ENCODE measurements around the gene NEUROD1.
"Not testable (repeated sequence)": the region's sequence is repeated elsewhere in the genome, so short reads cannot be mapped to it uniquely, and the experiment has no call there.

The NEUROD1 gene

GRCh38 chr2:181680055-181680936, at the start of gene NEUROD1:
TSS of gene NEUROD1 (minus strand) at chr2:181680517. CDS start at chr2:181678860, 1,657 bp downstream.
- H3K4me3 ChIP-seq (ENCODE audit: low read length) = no peak within 1 kb of the TSS
- no peak for DNase-seq (ENCODE audit: low read depth)

GRCh38 chr2:181725476-181725875, 45.2 kb upstream of the NEUROD1 start:
- no peak for DNase-seq (ENCODE audit: low read depth)
- TF ChIP-seq, protein P1, sequence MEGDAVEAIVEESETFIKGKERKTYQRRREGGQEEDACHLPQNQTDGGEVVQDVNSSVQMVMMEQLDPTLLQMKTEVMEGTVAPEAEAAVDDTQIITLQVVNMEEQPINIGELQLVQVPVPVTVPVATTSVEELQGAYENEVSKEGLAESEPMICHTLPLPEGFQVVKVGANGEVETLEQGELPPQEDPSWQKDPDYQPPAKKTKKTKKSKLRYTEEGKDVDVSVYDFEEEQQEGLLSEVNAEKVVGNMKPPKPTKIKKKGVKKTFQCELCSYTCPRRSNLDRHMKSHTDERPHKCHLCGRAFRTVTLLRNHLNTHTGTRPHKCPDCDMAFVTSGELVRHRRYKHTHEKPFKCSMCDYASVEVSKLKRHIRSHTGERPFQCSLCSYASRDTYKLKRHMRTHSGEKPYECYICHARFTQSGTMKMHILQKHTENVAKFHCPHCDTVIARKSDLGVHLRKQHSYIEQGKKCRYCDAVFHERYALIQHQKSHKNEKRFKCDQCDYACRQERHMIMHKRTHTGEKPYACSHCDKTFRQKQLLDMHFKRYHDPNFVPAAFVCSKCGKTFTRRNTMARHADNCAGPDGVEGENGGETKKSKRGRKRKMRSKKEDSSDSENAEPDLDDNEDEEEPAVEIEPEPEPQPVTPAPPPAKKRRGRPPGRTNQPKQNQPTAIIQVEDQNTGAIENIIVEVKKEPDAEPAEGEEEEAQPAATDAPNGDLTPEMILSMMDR (conservative IDR thresholded peaks at IDR 0.05; ENCODE audit: low read length) = no peak

More at GRCh38 chr2:181680055-181680936, at the start of gene NEUROD1:
- TF ChIP-seq, protein P1 (conservative IDR thresholded peaks at IDR 0.05; ENCODE audit: low read length) = no peak

DNA sequence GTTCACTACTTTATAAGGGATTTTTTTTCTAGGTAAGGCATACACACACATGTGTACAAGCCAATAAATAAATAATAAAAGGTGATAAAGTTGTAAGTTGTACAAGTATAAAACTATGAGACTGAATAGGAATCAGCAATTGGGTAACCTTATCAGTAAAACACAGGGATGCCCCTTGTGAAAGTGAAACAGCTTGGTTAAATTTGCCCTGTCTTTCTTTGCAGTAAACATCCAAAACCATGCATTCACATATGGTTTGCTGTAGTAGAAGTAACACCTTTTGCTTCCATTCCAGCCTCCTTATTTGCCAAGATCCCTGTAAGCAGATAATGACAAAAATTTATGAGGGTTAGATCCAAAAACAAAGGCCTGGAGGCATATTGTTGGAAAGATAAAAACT, 44.3 kb upstream of the NEUROD1 start:
- H3K4me3 ChIP-seq (ENCODE audit: low read length) = no peak overlapping the region
- DNase-seq (ENCODE audit: low read depth) = no peak
- TF ChIP-seq, protein P1 (conservative IDR thresholded peaks at IDR 0.05; ENCODE audit: low read length) = no peak

More at GRCh38 chr2:181725476-181725875, 45.2 kb upstream of the NEUROD1 start:
- H3K4me3 ChIP-seq (ENCODE audit: low read length) = no peak overlapping the region

- DNase-seq (ENCODE audit: low read depth) = no peak
- TF ChIP-seq, protein P1 (conservative IDR thresholded peaks at IDR 0.05; ENCODE audit: low read length) = no peak
- no peak overlapping the region for H3K4me3 ChIP-seq (ENCODE audit: low read length)
Observed at GRCh38 chr2:181723731-181724130, 43.4 kb upstream of the NEUROD1 start.

GRCh38 chr2:181715033-181715630, 34.8 kb upstream of the NEUROD1 start:
- TF ChIP-seq, protein P1 (conservative IDR thresholded peaks at IDR 0.05; ENCODE audit: low read length) = peak; percentile 81
- DNase-seq (ENCODE audit: low read depth) = peak; percentile 78
- no peak overlapping the region for H3K4me3 ChIP-seq (ENCODE audit: low read length)

DNA sequence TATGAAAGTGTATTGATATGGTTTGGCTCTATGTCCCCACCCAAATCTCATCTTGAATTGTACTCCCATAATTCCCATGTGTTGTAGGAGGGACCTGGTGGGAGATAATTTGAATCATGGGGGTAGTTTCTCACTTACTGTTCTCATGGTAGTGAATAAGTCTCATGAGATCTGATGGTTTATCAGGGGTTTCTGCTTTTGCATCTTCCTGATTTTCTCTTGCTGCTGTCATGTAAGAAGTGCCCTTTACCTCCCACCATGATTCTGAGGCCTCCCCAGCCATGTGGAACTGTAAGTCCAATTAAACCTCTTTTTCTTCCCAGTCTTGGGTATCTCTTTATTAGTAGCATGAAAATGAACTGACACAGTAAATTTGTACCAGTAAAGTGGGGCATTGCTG, 30.7 kb upstream of the NEUROD1 start:
- not testable (repeated sequence) for H3K4me3 ChIP-seq (ENCODE audit: low read length); DNase-seq (ENCODE audit: low read depth)

DNA sequence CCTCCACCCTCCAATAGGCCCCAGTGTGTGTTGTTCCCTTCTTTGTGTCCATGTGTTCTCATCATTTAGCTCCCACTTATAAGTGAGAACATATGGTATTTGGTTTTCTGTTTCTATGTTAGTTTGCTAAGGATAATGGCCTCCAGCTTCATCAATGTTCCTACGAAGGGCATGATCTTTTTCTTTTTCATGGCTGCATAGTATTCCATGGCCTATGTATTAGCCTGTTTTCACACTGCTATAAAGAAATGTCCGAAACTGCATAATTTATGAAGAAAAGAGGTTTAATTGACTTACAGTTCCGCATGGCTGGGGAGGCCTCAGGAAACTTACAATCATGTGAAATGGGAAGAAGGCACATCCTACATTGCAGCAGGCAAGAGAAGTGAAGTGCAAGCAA, 22.2 kb upstream of the NEUROD1 start:
- H3K4me3 ChIP-seq (ENCODE audit: low read length) = not testable (repeated sequence)

GRCh38 chr2:181698223-181698622, 17.9 kb upstream of the NEUROD1 start:
- no peak for DNase-seq (ENCODE audit: low read depth)
- no peak overlapping the region for H3K4me3 ChIP-seq (ENCODE audit: low read length)
- TF ChIP-seq, protein P1 (conservative IDR thresholded peaks at IDR 0.05; ENCODE audit: low read length) = no peak

More for the DNA sequence above, 22.2 kb upstream of the NEUROD1 start:
- not testable (repeated sequence) for DNase-seq (ENCODE audit: low read depth)

All from AG10803 (cell line).